Lung (tissue), 12 donors: ENCODE results near the gene SPATS2. TPM values are rescaled to one million over a fixed set of nuclear protein-coding genes. Genes with fewer than 3 reads are reported as not detected.

Experiments
- ATAC-seq: fragments of 200-7000 bp; cut with Tn5 transposase; one replicate; pipeline ENCODE4 v1.9.1; 2020; ENCODE audit warnings: moderate number of reproducible peaks; ENCODE audit not compliant: insufficient read depth, low FRiP score
- DNase-seq, 3 donors: peaks; one replicate each; pipeline ENCODE4 v3.0.0-alpha.2; 2013 to 2017
- H3K27ac ChIP-seq, 2 donors: one replicate each; pipeline ENCODE4 v1.5.1; 2013; ENCODE audit warnings: mild to moderate bottlenecking in 2 of 2, moderate library complexity in 2 of 2, control low read depth in 1 of 2, inconsistent platforms in 1 of 2, low read depth in 1 of 2, low read length in 1 of 2
- H3K27me3 ChIP-seq, 3 donors: one replicate each; pipeline ENCODE4 v1.5.1; 2013; ENCODE audit warnings: low read length in 2 of 3; ENCODE audit not compliant: control insufficient read depth in 3 of 3, insufficient read depth in 3 of 3
- H3K36me3 ChIP-seq, 4 donors: one replicate each; pipeline ENCODE4 v1.5.1; 2013; ENCODE audit warnings: low read length in 4 of 4, mild to moderate bottlenecking in 1 of 4, moderate library complexity in 1 of 4; ENCODE audit not compliant: control insufficient read depth in 4 of 4, insufficient read depth in 4 of 4
- H3K4me1 ChIP-seq, 5 donors: one replicate each; pipeline ENCODE4 v1.5.1; 2013; ENCODE audit warnings: low read length in 5 of 5, mild to moderate bottlenecking in 2 of 5, moderate library complexity in 1 of 5; ENCODE audit not compliant: control insufficient read depth in 5 of 5, insufficient read depth in 5 of 5
- H3K4me3 ChIP-seq: one replicate; pipeline ENCODE4 v1.5.1; 2013; ENCODE audit warnings: mild to moderate bottlenecking, control low read depth, moderate library complexity
- H3K9ac ChIP-seq, 2 donors: one replicate each; pipeline ENCODE4 v1.5.1; 2013; ENCODE audit warnings: low read length in 2 of 2, control low read depth in 1 of 2; ENCODE audit not compliant: insufficient read depth in 1 of 2
- H3K9me3 ChIP-seq, 4 donors: one replicate each; pipeline ENCODE4 v1.5.1; 2013; ENCODE audit warnings: low read length in 3 of 4, mild to moderate bottlenecking in 1 of 4, moderate library complexity in 1 of 4; ENCODE audit not compliant: control insufficient read depth in 4 of 4, insufficient read depth in 3 of 4
- WGBS, 2 donors: extraction: QIAGEN DNeasy Blood & Tissue Kit; methylation state at CpG; one replicate each; pipeline ENCODE4 v1.1.7; 2013; 5-methylcytosine and 5-hydroxymethylcytosine counted together
- polyA plus RNA-seq, 2 donors: library from polyadenylated mRNA; stranded (reverse); fragments of 200-250 nt; gene quantifications; one replicate each; pipeline ENCODE4 v1.2.1, GENCODE V29; 2013
- total RNA-seq, 2 donors: library from RNA; depleted of rRNA in 1 of 2; stranded (reverse); fragments of >200 nt in 1 of 2; gene quantifications; one replicate each; pipeline ENCODE4 v1.2.1, GENCODE V29; 2014 to 2021
- TF ChIP-seq, protein P1 (sequence below): IDR thresholded peaks from 2 replicates; pipeline ENCODE4 v1.5.1; 2012; ENCODE audit warnings: mild to moderate bottlenecking; ENCODE audit errors: control extremely low read depth, extremely low read depth
- donor health status: control.
- donor health status: control.
- donor health status: Bipolar disorder and iron deficiency.
- donor health status: healthy.
- donor health status: DM: yes; HTN: yes; CAD: no.

SPATS2 gene
- total and polyA plus RNA-seq, 4 donors, result 6.6 to 48.8 (median 10.0) TPM

DNA sequence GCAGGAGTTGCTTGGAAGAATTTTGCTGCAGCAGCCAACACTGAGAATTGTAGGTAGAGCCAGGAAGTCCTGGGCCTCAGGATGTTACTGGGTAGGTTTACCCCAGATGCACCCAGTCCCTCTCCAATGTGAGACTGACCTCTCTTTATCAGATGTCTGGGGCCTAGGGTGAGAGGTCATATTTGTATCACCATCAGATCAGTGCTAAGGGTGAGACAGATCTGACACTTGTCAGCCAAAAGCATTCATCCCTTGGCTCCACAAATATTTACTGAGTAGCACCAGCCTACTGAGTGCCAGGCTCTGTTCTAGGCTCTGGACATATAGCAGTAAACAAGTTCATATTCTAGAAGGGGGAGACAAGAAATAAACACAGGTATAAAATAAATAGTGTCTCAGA lies 39.9 kb upstream of the SPATS2 start:
- no peak overlapping the region for H3K9ac ChIP-seq
- H3K4me3 ChIP-seq, result no peak overlapping the region
- TF ChIP-seq, protein P1, sequence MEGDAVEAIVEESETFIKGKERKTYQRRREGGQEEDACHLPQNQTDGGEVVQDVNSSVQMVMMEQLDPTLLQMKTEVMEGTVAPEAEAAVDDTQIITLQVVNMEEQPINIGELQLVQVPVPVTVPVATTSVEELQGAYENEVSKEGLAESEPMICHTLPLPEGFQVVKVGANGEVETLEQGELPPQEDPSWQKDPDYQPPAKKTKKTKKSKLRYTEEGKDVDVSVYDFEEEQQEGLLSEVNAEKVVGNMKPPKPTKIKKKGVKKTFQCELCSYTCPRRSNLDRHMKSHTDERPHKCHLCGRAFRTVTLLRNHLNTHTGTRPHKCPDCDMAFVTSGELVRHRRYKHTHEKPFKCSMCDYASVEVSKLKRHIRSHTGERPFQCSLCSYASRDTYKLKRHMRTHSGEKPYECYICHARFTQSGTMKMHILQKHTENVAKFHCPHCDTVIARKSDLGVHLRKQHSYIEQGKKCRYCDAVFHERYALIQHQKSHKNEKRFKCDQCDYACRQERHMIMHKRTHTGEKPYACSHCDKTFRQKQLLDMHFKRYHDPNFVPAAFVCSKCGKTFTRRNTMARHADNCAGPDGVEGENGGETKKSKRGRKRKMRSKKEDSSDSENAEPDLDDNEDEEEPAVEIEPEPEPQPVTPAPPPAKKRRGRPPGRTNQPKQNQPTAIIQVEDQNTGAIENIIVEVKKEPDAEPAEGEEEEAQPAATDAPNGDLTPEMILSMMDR, result no peak
- H3K27ac ChIP-seq, result no peak overlapping the region
- peaks cover 0 to 7% (median 0%) of the 10 kb centered on the region in 4 donors for H3K36me3 ChIP-seq
- DNase-seq (no peak), ATAC-seq (no peak)
- no peaks in the 10 kb centered on the region for H3K27me3 ChIP-seq
- H3K4me1 ChIP-seq, result peaks cover 0 to 15% (median 7%) of the 10 kb centered on the region in 5 donors
- H3K9me3 ChIP-seq, result no peaks in the 10 kb centered on the region

DNA sequence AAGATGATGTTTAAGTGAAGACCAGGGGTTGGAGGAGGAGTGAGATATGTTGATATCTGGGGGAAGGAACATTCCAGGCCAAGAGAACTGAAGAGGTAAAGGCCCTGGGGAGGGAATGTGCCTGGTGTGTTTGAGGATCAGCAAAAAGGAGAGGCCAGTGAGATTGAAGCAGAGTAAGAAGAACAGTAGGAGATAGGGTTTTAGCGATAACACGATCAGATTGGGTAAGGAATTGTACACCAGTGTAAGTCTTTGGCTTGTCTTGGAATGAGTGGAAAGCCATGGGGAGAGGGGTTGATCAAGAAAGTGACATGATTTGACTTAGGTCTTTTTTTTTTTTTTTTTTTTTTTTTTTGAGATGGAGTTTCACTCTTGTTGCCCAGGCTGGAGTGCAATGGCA lies 39.4 kb upstream of the SPATS2 start:
- DNase-seq (no peak), ATAC-seq (no peak)
- peaks cover 0 to 7% (median 0%) of the 10 kb centered on the region in 4 donors for H3K36me3 ChIP-seq
- peaks cover 0 to 17% (median 7%) of the 10 kb centered on the region in 5 donors for H3K4me1 ChIP-seq
- TF ChIP-seq, protein P1, result no peak
- no peaks in the 10 kb centered on the region for H3K9me3 ChIP-seq
- 95 to 97% methylated on average over 2 of the region's 2 CpGs for WGBS, 2 donors
- no peak overlapping the region for H3K27ac ChIP-seq
- no peak overlapping the region for H3K4me3 ChIP-seq
- no peak overlapping the region for H3K9ac ChIP-seq
- H3K27me3 ChIP-seq, result peaks cover 0 to 3% (median under 1%) of the 10 kb centered on the region in 3 donors

DNA sequence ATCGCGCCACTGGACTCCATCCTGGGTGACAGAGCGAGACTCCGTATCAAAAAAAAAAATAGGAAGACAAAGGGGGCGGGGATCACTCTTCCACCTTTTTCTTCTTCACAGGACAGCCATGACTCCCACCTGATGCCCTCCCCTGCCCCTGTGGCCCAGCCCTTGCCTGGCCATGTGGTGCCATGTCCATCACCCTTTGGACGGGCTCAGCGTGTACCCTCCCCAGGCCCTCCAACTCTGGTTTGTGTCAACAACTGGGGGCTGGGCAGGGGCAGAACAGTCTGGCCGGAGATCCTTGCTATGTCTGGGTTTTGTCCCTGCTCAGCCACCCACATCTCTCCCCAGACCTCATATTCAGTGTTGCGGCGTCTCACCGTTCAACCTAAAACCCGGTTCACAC lies 38.4 kb upstream of the SPATS2 start:
- Histone ChIP-seq H3K27me3 (peaks cover 0 to 12% (median 9%) of the 10 kb centered on the region in 3 donors), H3K36me3 (peaks cover 0 to 7% (median 0%) of the 10 kb centered on the region in 4 donors), H3K4me3 (no peak overlapping the region), H3K9ac (no peak overlapping the region), H3K4me1 (peaks cover 0 to 11% (median 4%) of the 10 kb centered on the region in 5 donors), H3K27ac (no peak overlapping the region), H3K9me3 (no peaks in the 10 kb centered on the region)
- TF ChIP-seq, protein P1, result no peak
- DNase-seq (no peak), ATAC-seq (no peak)
- WGBS, 2 donors, result 94 to 97% methylated on average over 12 of the region's 12 CpGs

DNA sequence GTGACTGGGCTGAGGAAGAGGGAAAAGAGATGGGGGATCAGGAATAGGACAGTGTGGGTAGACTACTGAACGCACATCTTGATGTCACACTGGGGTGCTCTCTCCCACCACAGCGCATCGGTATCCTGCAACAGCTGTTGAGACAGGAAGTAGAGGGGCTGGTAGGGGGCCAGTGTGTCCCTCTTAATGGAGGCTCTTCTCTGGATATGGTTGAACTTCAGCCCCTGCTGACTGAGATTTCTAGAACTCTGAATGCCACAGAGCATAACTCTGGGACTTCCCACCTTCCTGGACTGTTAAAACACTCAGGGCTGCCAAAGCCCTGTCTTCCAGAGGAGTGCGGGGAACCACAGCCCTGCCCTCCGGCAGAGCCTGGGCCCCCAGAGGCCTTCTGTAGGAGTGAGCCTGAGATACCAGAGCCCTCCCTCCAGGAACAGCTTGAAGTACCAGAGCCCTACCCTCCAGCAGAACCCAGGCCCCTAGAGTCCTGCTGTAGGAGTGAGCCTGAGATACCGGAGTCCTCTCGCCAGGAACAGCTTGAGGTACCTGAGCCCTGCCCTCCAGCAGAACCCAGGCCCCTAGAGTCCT lies 37.1 kb upstream of the SPATS2 start:
- H3K27ac ChIP-seq, result no peak overlapping the region
- H3K9me3 ChIP-seq, result no peaks in the 10 kb centered on the region
- no peak overlapping the region for H3K4me3 ChIP-seq
- no peak for DNase-seq
- no peak overlapping the region for H3K9ac ChIP-seq
- ATAC-seq, result no peak
- 97 to 99% methylated on average over 7 of the region's 7 CpGs for WGBS, 2 donors
- H3K27me3 ChIP-seq, result peaks cover 3 to 25% (median 22%) of the 10 kb centered on the region in 3 donors
- TF ChIP-seq, protein P1, result no peak
- peaks cover 0 to 7% (median 0%) of the 10 kb centered on the region in 4 donors for H3K36me3 ChIP-seq
- H3K4me1 ChIP-seq, result peaks cover 0 to 5% (median 3%) of the 10 kb centered on the region in 5 donors
